Measurements from ENCODE around the gene CEP57. TPM values are rescaled to one million over a fixed set of nuclear protein-coding genes. Genes with fewer than 3 reads are reported as not detected.

The CEP57 gene
- total and polyA plus RNA-seq, 2 of the 13 experiments (the other 11 are each of a cell fraction or from before 2014, with no cell fraction given) = 34.3 to 59.4 TPM

DNA sequence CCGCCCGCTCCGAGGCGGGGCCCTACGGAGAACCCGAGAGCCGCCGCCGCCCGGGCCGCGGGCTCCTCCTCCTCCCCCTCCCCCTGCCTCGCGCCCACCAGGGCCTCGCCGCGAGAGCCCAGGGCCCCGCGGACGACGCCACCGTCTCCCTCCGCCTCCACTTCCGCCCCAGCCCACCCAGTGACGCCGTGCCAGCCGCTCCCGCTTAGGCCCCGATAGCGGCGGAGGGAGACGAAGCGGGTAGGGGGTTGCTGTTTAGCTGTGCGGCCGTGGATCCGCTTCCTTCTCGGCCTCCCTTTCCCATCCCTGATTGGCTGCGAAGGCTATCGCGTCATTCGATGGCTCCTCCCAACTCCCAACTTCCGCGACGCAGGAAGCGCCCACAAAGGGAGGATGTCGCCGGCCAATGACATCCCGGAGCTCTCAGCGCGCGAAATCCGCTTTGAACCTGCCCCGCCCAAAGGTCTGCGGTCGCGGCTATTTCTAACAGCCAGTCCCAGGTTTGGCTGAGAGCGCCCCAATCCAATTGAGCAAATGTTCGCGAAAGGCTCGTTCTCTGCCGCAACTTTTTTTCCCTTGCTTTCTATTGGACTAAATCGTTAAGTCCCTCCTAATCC, 684 bp upstream of the CEP57 start, which contains the start of gene FAM76B (continued):
- peak; percentile 92; the same call in 1 of the 2 replicates for TF ChIP-seq ELF4 (CRISPR knock-in tag; IDR thresholded peaks at IDR 0.05; ENCODE audit: borderline replicate concordance)
- TF ChIP-seq, protein P1, sequence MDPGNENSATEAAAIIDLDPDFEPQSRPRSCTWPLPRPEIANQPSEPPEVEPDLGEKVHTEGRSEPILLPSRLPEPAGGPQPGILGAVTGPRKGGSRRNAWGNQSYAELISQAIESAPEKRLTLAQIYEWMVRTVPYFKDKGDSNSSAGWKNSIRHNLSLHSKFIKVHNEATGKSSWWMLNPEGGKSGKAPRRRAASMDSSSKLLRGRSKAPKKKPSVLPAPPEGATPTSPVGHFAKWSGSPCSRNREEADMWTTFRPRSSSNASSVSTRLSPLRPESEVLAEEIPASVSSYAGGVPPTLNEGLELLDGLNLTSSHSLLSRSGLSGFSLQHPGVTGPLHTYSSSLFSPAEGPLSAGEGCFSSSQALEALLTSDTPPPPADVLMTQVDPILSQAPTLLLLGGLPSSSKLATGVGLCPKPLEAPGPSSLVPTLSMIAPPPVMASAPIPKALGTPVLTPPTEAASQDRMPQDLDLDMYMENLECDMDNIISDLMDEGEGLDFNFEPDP (CRISPR knock-in tag; conservative IDR thresholded peaks at IDR 0.05) = no peak
- TF ChIP-seq GTF3A (CRISPR knock-in tag; conservative IDR thresholded peaks at IDR 0.05) = no peak
- no peak for TF ChIP-seq ARID2 (CRISPR knock-in tag; IDR thresholded peaks at IDR 0.05; ENCODE audit: borderline replicate concordance)
- no peak for TF ChIP-seq FOXP1 (IDR thresholded peaks at IDR 0.05)
- peak; percentile 41; the same call in 1 of the 2 replicates for TF ChIP-seq FOXP1 (CRISPR knock-in tag; IDR thresholded peaks at IDR 0.05)
- TF ChIP-seq ZNF496 (CRISPR knock-in tag; IDR thresholded peaks at IDR 0.05; ENCODE audit: insufficient replicate concordance) = no peak
- TF ChIP-seq ZNF660 (CRISPR knock-in tag; IDR thresholded peaks at IDR 0.05; ENCODE audit: borderline replicate concordance, low read depth) = no peak
- TF ChIP-seq, protein P2, sequence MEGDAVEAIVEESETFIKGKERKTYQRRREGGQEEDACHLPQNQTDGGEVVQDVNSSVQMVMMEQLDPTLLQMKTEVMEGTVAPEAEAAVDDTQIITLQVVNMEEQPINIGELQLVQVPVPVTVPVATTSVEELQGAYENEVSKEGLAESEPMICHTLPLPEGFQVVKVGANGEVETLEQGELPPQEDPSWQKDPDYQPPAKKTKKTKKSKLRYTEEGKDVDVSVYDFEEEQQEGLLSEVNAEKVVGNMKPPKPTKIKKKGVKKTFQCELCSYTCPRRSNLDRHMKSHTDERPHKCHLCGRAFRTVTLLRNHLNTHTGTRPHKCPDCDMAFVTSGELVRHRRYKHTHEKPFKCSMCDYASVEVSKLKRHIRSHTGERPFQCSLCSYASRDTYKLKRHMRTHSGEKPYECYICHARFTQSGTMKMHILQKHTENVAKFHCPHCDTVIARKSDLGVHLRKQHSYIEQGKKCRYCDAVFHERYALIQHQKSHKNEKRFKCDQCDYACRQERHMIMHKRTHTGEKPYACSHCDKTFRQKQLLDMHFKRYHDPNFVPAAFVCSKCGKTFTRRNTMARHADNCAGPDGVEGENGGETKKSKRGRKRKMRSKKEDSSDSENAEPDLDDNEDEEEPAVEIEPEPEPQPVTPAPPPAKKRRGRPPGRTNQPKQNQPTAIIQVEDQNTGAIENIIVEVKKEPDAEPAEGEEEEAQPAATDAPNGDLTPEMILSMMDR (CRISPR knock-in tag; IDR thresholded peaks at IDR 0.05) = no peak; the same call in 1 of the 2 replicates
- TF ChIP-seq SOX5 (CRISPR knock-in tag; IDR thresholded peaks at IDR 0.05; ENCODE audit: borderline replicate concordance) = peak; percentile 61; the same call in 1 of the 2 replicates
- TF ChIP-seq, protein P3, sequence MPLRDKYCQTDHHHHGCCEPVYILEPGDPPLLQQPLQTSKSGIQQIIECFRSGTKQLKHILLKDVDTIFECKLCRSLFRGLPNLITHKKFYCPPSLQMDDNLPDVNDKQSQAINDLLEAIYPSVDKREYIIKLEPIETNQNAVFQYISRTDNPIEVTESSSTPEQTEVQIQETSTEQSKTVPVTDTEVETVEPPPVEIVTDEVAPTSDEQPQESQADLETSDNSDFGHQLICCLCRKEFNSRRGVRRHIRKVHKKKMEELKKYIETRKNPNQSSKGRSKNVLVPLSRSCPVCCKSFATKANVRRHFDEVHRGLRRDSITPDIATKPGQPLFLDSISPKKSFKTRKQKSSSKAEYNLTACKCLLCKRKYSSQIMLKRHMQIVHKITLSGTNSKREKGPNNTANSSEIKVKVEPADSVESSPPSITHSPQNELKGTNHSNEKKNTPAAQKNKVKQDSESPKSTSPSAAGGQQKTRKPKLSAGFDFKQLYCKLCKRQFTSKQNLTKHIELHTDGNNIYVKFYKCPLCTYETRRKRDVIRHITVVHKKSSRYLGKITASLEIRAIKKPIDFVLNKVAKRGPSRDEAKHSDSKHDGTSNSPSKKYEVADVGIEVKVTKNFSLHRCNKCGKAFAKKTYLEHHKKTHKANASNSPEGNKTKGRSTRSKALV (CRISPR knock-in tag; IDR thresholded peaks at IDR 0.05) = no peak
- no peak for TF ChIP-seq FOXM1 (CRISPR knock-in tag; IDR thresholded peaks at IDR 0.05)
- TF ChIP-seq SRSF1 (optimal IDR thresholded peaks at IDR 0.05; ENCODE audit: low read depth, low read length) = no peak
- no peak for TF ChIP-seq FOXA1 (IDR thresholded peaks at IDR 0.05)
- peak; percentile 63; the same call in 1 of the 2 replicates for TF ChIP-seq FOXA1 (CRISPR knock-in tag; IDR thresholded peaks at IDR 0.05)
- peak; percentile 48; the same call in 1 of the 2 replicates for TF ChIP-seq MEF2D (CRISPR knock-in tag; IDR thresholded peaks at IDR 0.05)
- TF ChIP-seq, protein P4, sequence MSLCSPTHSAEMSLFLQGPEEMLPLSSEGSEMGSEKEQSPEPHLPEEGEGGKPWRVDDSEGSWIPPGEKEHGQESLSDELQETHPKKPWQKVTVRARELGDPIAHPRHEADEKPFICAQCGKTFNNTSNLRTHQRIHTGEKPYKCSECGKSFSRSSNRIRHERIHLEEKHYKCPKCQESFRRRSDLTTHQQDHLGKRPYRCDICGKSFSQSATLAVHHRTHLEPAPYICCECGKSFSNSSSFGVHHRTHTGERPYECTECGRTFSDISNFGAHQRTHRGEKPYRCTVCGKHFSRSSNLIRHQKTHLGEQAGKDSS (CRISPR knock-in tag; IDR thresholded peaks at IDR 0.05; ENCODE audit: borderline replicate concordance, low read depth) = peak; percentile 83; the same call in 1 of the 2 replicates
- TF ChIP-seq, protein P5, sequence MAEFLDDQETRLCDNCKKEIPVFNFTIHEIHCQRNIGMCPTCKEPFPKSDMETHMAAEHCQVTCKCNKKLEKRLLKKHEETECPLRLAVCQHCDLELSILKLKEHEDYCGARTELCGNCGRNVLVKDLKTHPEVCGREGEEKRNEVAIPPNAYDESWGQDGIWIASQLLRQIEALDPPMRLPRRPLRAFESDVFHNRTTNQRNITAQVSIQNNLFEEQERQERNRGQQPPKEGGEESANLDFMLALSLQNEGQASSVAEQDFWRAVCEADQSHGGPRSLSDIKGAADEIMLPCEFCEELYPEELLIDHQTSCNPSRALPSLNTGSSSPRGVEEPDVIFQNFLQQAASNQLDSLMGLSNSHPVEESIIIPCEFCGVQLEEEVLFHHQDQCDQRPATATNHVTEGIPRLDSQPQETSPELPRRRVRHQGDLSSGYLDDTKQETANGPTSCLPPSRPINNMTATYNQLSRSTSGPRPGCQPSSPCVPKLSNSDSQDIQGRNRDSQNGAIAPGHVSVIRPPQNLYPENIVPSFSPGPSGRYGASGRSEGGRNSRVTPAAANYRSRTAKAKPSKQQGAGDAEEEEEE (CRISPR knock-in tag; IDR thresholded peaks at IDR 0.05; ENCODE audit: borderline replicate concordance) = no peak
- no peak for TF ChIP-seq ZNF780A (CRISPR knock-in tag; IDR thresholded peaks at IDR 0.05)
- no peak for TF ChIP-seq NONO (IDR thresholded peaks at IDR 0.05)
- peak; percentile 98 for TF ChIP-seq NONO (CRISPR knock-in tag; conservative IDR thresholded peaks at IDR 0.05)
